ENCODE measurements around the gene IRF7. TPM values are rescaled to one million over a fixed set of nuclear protein-coding genes. Genes with fewer than 3 reads are reported as not detected.

IRF7 gene
- total RNA-seq, 2 donors from 2014 or later, result 33.8 to 45.4 TPM

- no peak for DNase-seq (ENCODE audit: low spot score)
- Histone ChIP-seq H3K27me3 (replicated peaks; ENCODE audit: insufficient read depth) (no peaks in the 10 kb centered on the region), H3K4me1 (ENCODE audit: control insufficient read depth in 1 of 2, low read depth in 2 of 2) (peaks cover 7 to 13% of the 10 kb centered on the region in 2 donors), H3K4me3 (no peak overlapping the region), H3K27ac (no peak overlapping the region), H3K36me3 (no peaks in the 10 kb centered on the region), H3K9me3 (no peaks in the 10 kb centered on the region)
- ATAC-seq (ENCODE audit: insufficient number of reproducible peaks, low FRiP score, low read depth), result no peak
- TF ChIP-seq CTCF (IDR thresholded peaks at IDR 0.05), result no peak
Observed at GRCh38 chr11:619628-620050, 3.9 kb upstream of the IRF7 start.

- no peaks in the 10 kb centered on the region for H3K9me3 ChIP-seq
- no peak for DNase-seq (ENCODE audit: low spot score)
- H3K4me3 ChIP-seq, result no peak overlapping the region
- no peaks in the 10 kb centered on the region for H3K27me3 ChIP-seq (replicated peaks; ENCODE audit: insufficient read depth)
- no peak for TF ChIP-seq CTCF (IDR thresholded peaks at IDR 0.05)
- H3K27ac ChIP-seq, result no peak overlapping the region
- peaks cover 12 to 19% of the 10 kb centered on the region in 2 donors for H3K4me1 ChIP-seq (ENCODE audit: control insufficient read depth in 1 of 2, low read depth in 2 of 2)
- ATAC-seq (ENCODE audit: insufficient number of reproducible peaks, low FRiP score, low read depth), result no peak
- no peaks in the 10 kb centered on the region for H3K36me3 ChIP-seq
Observed at GRCh38 chr11:618856-619627, 3.3 kb upstream of the IRF7 start.

DNA sequence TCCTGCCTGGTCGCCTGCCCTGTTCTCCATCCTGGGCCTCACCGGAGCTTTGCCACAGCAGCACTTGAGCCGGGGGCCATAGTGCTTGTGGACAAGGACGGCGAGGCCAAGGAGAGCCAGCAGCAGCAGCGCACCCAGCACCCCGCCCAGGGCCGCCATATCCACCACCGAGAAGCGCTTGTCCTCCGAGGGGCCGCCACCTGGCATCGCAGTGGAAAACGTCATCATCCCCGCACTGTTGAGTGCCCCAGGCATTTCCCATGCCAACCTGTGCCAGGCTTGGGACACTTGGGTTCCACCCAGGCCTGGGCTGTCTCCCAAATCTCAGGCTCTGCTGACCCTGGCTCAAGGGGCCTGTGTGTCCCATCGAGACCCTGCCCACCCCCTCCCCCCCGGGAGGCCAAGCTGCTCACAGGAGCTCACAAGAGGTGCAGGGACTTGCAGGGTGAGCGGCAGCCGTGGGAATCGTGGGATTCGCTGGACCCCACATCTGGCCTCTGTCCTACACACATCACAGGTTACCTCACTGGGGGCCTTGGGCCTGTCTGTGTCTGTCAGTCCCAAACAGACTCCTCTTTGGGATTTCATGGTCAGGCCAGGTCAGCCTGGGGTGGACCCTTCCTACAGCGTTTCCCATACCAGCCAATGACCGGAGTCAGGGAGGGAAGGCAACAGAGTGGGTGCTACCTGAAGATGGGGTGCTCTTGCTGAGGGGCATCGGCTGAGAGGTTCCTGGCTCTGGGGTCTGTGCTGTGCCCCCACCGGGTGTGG, 2.3 kb upstream of the IRF7 start:
- ATAC-seq (ENCODE audit: insufficient number of reproducible peaks, low FRiP score, low read depth) (no peak), DNase-seq (ENCODE audit: low spot score) (no peak)
- Histone ChIP-seq H3K9me3 (no peaks in the 10 kb centered on the region), H3K4me3 (no peak overlapping the region), H3K4me1 (ENCODE audit: control insufficient read depth in 1 of 2, low read depth in 2 of 2) (peaks cover 14 to 22% of the 10 kb centered on the region in 2 donors), H3K27me3 (replicated peaks; ENCODE audit: insufficient read depth) (no peaks in the 10 kb centered on the region), H3K27ac (no peak overlapping the region), H3K36me3 (peaks cover 3% of the 10 kb centered on the region)
- no peak for TF ChIP-seq CTCF (IDR thresholded peaks at IDR 0.05)

DNA sequence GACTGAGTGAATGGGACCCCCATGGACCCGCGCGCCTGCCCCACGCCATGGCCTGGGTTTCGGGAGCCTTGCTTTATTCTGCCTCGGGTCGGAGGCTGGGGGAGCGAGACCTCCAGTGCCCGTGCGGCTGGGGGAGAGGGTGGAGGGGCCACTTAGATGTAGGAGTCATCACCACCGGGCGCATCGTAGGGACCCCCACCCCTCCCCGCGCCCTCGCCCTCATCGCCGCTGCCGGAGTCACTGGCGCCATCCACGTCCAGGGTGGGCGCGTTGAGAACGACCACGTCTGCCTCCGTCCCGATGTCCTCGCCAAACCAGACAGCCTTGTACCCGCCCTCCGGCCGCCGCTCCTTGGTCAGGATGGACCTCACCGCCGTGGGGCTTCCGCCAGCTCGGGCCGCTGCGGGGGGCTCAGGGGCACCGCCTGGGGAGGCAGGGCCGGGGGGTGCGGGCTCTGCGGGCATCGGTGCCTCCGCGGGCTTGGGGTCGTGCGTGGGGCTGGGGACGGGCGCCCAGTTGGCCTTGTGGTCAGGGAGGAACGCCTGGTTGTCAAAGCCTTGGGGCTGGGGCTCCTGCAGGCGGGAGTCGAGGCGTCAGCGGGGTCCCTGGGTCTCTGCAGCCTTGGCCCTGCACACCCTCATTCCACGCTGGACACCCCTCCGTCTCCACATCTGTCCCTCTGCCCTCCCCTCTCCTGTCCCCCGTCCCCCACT, 1.6 kb upstream of the IRF7 start:
- no peak for TF ChIP-seq CTCF (IDR thresholded peaks at IDR 0.05)
- DNase-seq (ENCODE audit: low spot score), result no peak
- Histone ChIP-seq H3K36me3 (peaks cover 10% of the 10 kb centered on the region), H3K4me3 (no peak overlapping the region), H3K9me3 (no peaks in the 10 kb centered on the region), H3K4me1 (ENCODE audit: control insufficient read depth in 1 of 2, low read depth in 2 of 2) (peaks cover 14 to 22% of the 10 kb centered on the region in 2 donors), H3K27me3 (replicated peaks; ENCODE audit: insufficient read depth) (no peaks in the 10 kb centered on the region), H3K27ac (no peak overlapping the region)
- no peak for ATAC-seq (ENCODE audit: insufficient number of reproducible peaks, low FRiP score, low read depth)

All from thoracic aorta (tissue), 2 donors.